C4-2B (cell line): ENCODE measurements around the gene LPAR5.
A peak's percentile ranks its signal among the peaks of the same experiment; 100 is the strongest.

Experiments used
- H3K27ac ChIP-seq: fragments of 450-650 bp; 2 replicates; pipeline ENCODE4 v1.5.1; 2017
- ZFX ChIP-seq: fragments of 450-650 bp; IDR thresholded peaks from 2 replicates; pipeline ENCODE4 v1.6.1; 2017
- TF ChIP-seq, protein P1 (sequence below): fragments of 450-650 bp; conservative IDR thresholded peaks from 2 replicates; pipeline ENCODE4 v1.5.1; 2017; ENCODE audit warnings: mild to moderate bottlenecking

LPAR5 gene

DNA sequence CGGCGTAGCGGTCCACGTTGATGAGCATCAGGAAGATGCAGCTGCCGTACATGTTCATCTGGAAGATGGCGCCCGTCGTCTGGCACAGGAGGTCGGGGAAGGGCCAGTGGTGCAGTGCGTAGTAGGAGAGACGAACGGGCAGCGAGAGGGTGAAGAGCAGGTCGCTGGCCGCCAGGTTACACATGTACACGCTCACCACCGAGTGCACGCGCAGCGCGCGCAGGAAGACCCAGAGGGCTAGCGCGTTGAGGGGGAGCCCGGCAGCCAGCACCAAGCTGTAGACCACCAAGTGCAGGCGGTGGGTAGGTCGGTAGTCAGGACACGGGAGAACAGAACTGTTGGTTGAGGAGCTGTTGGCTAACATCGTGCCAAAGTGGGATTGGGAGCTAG is 14.9 kb downstream of the LPAR5 start:
- TF ChIP-seq, protein P1, sequence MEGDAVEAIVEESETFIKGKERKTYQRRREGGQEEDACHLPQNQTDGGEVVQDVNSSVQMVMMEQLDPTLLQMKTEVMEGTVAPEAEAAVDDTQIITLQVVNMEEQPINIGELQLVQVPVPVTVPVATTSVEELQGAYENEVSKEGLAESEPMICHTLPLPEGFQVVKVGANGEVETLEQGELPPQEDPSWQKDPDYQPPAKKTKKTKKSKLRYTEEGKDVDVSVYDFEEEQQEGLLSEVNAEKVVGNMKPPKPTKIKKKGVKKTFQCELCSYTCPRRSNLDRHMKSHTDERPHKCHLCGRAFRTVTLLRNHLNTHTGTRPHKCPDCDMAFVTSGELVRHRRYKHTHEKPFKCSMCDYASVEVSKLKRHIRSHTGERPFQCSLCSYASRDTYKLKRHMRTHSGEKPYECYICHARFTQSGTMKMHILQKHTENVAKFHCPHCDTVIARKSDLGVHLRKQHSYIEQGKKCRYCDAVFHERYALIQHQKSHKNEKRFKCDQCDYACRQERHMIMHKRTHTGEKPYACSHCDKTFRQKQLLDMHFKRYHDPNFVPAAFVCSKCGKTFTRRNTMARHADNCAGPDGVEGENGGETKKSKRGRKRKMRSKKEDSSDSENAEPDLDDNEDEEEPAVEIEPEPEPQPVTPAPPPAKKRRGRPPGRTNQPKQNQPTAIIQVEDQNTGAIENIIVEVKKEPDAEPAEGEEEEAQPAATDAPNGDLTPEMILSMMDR: no peak
- no peak for TF ChIP-seq ZFX
- no peak overlapping the region for H3K27ac ChIP-seq

GRCh38 chr12:6620137-6620884 is 15.4 kb downstream of the LPAR5 start:
- TF ChIP-seq, protein P1: no peak
- TF ChIP-seq ZFX: no peak
- H3K27ac ChIP-seq: no peak overlapping the region

GRCh38 chr12:6618483-6619225 is 17.1 kb downstream of the LPAR5 start:
- H3K27ac ChIP-seq: no peak overlapping the region
- TF ChIP-seq, protein P1: no peak
- no peak for TF ChIP-seq ZFX

- H3K27ac ChIP-seq: no peak overlapping the region
- TF ChIP-seq ZFX: no peak
- TF ChIP-seq, protein P1: no peak
Observed at GRCh38 chr12:6615802-6616201, 20.0 kb downstream of the LPAR5 start.

GRCh38 chr12:6614513-6615172 is 21.1 kb downstream of the LPAR5 start:
- H3K27ac ChIP-seq: peak overlapping the region; percentile 35
- TF ChIP-seq, protein P1: no peak; the same call in 1 of the 2 replicates
- no peak for TF ChIP-seq ZFX

DNA sequence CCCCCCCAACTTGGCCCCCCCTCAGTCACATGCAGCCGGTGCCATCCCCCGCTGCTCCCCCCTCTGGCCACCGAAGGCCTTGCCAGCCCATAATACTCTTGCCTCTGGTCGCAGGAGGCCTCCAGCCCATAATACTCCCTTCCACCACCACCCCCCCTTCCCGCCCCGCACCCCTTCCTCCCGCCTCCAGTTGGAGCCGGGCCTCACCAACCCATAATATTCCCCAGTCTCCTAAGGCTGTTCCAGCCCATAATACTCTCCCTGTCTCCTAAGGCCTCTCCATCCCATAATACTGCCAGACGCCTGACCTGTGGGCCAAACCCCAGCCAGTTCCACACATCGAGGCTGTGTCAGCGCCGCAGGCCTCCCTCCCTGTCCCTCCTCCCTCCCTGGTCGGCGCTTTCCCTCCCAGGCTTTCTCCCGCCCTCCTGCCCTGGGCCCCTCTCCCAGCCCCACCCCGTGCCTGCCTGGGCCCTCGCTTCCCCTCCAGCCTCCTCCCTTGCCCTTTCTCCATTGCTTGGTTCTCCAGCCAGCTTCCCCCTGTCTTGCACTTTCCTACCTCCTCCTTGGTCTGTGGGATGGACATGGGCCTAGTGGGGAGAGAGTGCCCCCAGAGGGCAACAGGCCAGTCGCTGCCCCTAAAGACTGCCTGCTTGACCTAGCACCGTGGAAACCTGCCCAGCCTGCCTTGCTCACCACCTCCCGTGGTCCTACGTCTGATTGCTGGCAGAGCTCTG is 21.8 kb downstream of the LPAR5 start:
- peak overlapping the region; percentile 35 for H3K27ac ChIP-seq
- peak; percentile 27; the same call in 1 of the 2 replicates for TF ChIP-seq ZFX
- TF ChIP-seq, protein P1: no peak
